Astrocyte (in vitro differentiated cells and primary cell): ENCODE measurements around the gene KXD1.
A peak's percentile ranks its signal among the peaks of the same experiment; 100 is the strongest.

Experiments used
- EZH2 ChIP-seq: IDR thresholded peaks from 2 replicates; pipeline ENCODE4 v1.6.1; 2012; ENCODE audit warnings: mild to moderate bottlenecking, low read length, inconsistent platforms; ENCODE audit not compliant: insufficient read depth
- TF ChIP-seq, protein P1 (sequence below): IDR thresholded peaks from 2 replicates; pipeline ENCODE4 v1.5.1; 2011; ENCODE audit warnings: low read depth, mild to moderate bottlenecking, inconsistent platforms, low read length, moderate library complexity; ENCODE audit not compliant: insufficient read depth

DNA sequence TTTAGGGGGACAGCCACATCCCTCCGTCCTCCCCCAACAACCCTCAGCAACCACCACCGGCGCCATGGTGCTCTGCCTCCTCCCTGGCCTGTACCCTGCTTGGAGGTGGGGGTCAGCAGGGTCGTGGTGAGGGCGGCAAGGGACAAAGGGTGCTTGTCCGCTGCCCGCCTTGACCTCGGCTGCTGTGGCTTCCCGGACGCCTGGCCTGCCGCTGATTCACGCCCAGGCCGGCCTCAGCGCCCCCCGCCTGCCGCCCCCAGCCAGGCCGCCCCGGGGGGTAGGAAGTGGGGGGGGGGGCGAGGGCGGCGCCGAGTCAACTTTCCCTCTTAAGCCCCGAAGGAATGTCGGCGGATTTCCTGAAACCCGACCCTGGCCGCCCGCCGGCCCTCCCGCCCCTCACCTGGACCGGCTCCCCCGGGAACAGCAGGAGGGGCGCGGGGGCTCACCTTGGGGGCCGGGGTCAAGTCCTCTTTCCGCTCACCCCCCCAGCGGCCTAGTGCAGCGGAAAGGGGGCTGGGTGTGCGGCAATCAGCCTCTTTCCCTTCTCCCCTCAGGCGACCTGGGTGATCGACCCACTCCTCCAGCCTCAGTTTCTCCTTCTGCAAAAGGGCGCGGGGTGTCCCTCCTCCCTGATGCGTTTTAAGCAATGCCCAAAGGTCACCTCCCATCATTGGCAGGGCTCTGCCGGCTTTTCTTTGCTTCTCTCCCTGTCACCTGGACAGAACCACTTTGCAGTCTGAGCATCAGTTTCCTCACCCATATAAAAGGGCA lies 53.1 kb downstream of the KXD1 start:
- TF ChIP-seq, protein P1, sequence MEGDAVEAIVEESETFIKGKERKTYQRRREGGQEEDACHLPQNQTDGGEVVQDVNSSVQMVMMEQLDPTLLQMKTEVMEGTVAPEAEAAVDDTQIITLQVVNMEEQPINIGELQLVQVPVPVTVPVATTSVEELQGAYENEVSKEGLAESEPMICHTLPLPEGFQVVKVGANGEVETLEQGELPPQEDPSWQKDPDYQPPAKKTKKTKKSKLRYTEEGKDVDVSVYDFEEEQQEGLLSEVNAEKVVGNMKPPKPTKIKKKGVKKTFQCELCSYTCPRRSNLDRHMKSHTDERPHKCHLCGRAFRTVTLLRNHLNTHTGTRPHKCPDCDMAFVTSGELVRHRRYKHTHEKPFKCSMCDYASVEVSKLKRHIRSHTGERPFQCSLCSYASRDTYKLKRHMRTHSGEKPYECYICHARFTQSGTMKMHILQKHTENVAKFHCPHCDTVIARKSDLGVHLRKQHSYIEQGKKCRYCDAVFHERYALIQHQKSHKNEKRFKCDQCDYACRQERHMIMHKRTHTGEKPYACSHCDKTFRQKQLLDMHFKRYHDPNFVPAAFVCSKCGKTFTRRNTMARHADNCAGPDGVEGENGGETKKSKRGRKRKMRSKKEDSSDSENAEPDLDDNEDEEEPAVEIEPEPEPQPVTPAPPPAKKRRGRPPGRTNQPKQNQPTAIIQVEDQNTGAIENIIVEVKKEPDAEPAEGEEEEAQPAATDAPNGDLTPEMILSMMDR: no peak
- peak; percentile 83 for TF ChIP-seq EZH2
